Keratinocyte (primary cell): ENCODE measurements around the gene CPSF7. TPM values are rescaled to one million over a fixed set of nuclear protein-coding genes. Genes with fewer than 3 reads are reported as not detected.
A peak's percentile ranks its signal among the peaks of the same experiment; 100 is the strongest.
"Not testable (repeated sequence)": the region's sequence is repeated elsewhere in the genome, so short reads cannot be mapped to it uniquely, and the experiment has no call there.

Source experiments
- DNase-seq: peaks from one replicate; pipeline ENCODE4 v3.0.0-alpha.2; 2011; ENCODE audit warnings: low read depth, missing footprints, low spot score
- FAIRE-seq: peaks from 2 replicates; lab custom pipeline; 2011; peaks lifted over from hg19 to GRCh38; lab: Jason Lieb, UNC
- H2AFZ ChIP-seq: 2 replicates; pipeline ENCODE4 v1.6.0; 2012; ENCODE audit warnings: low read length, control low read depth, inconsistent platforms; ENCODE audit not compliant: control insufficient read depth
- H3K27ac ChIP-seq: 2 replicates; pipeline ENCODE4 v1.5.1; 2011; ENCODE audit warnings: low read length; ENCODE audit not compliant: control insufficient read depth, insufficient read depth
- H3K27me3 ChIP-seq: 3 replicates; pipeline ENCODE4 v1.6.0; 2011; ENCODE audit warnings: low read length; ENCODE audit not compliant: control insufficient read depth, insufficient read depth; ENCODE audit errors: extremely low read depth
- H3K36me3 ChIP-seq, 2 experiments: 2 replicates in 1 of 2; 3 replicates in 1 of 2; pipeline ENCODE4 v1.5.1; 2011; ENCODE audit warnings: low read length in 2 of 2, mild to moderate bottlenecking in 1 of 2; ENCODE audit not compliant: control insufficient read depth in 2 of 2, insufficient read depth in 2 of 2; ENCODE audit errors: extremely low read depth in 1 of 2
- H3K4me1 ChIP-seq: 3 replicates; pipeline ENCODE4 v1.5.1; 2011; ENCODE audit warnings: low read length; ENCODE audit not compliant: control insufficient read depth, insufficient read depth; ENCODE audit errors: extremely low read depth
- H3K4me2 ChIP-seq: 3 replicates; pipeline ENCODE4 v1.6.0; 2011; ENCODE audit warnings: low read depth, low read length; ENCODE audit not compliant: control insufficient read depth, insufficient read depth; ENCODE audit errors: extremely low read depth
- H3K4me3 ChIP-seq, 3 experiments: fragments of 200-600 bp in 1 of 3; sonication (generic) in 1 of 3; 2 replicates in 2 of 3; 3 replicates in 1 of 3; pipeline ENCODE4 v1.5.1; 2011 to 2016; ENCODE audit warnings: low read length in 3 of 3, mild to moderate bottlenecking in 3 of 3, control low read depth in 2 of 3, inconsistent platforms in 1 of 3, low read depth in 1 of 3, mixed read lengths in 1 of 3, mixed run types in 1 of 3, moderate library complexity in 1 of 3; ENCODE audit not compliant: control insufficient read depth in 2 of 3, insufficient read depth in 2 of 3; ENCODE audit errors: extremely low read depth in 1 of 3
- H3K79me2 ChIP-seq: 2 replicates; pipeline ENCODE4 v1.6.0; 2012; ENCODE audit warnings: low read length; ENCODE audit not compliant: control insufficient read depth, insufficient read depth
- H3K9ac ChIP-seq: 3 replicates; pipeline ENCODE4 v1.6.0; 2011; ENCODE audit warnings: low read length; ENCODE audit not compliant: control insufficient read depth, insufficient read depth; ENCODE audit errors: extremely low read depth
- H3K9me1 ChIP-seq: 3 replicates; pipeline ENCODE4 v1.6.0; 2011; ENCODE audit warnings: low read length; ENCODE audit not compliant: control insufficient read depth, insufficient read depth; ENCODE audit errors: extremely low read depth
- H3K9me3 ChIP-seq: 2 replicates; pipeline ENCODE4 v1.5.1; 2012; ENCODE audit warnings: low read depth, low read length; ENCODE audit not compliant: control insufficient read depth
- H4K20me1 ChIP-seq: 3 replicates; pipeline ENCODE4 v1.6.0; 2011; ENCODE audit warnings: low read length; ENCODE audit not compliant: control insufficient read depth, insufficient read depth; ENCODE audit errors: extremely low read depth
- EZH2 ChIP-seq: IDR thresholded peaks from one replicate; pipeline ENCODE4 v1.6.1; 2012; ENCODE audit warnings: inconsistent platforms, mild to moderate bottlenecking, low read length, moderate library complexity
- dilution Hi-C: fragments of 300-500 bp; cut with MboI; formaldehyde crosslinking; loops from one replicate; pipeline ENCODE4 v1.7.0; 2020; ENCODE audit warnings: low sequenced_read_pairs; ENCODE audit not compliant: extremely low pct_ligation_motif_present
- polyA plus RNA-seq, 5 experiments: library from polyadenylated mRNA; depleted of rRNA in 3 of 5; stranded (reverse) in 3 of 5; stranded (forward) in 1 of 5; unstranded in 1 of 5; fragments of >200 nt; gene quantifications; 1 replicate in 1 of 5; 2 replicates in 3 of 5; 3 replicates in 1 of 5; pipeline versions ENCODE4 v1.2.1 to v1.2.3, GENCODE V29; 2011 to 2012; ENCODE audit warnings: missing spikeins in 2 of 5, low read depth in 1 of 5, low replicate concordance in 1 of 5
- TF ChIP-seq, protein P1 (sequence below), 3 experiments: IDR thresholded peaks in 1 of 3; conservative IDR thresholded peaks in 1 of 3; optimal IDR thresholded peaks in 1 of 3; 2 replicates in 2 of 3; 3 replicates in 1 of 3; pipeline versions ENCODE3 to v1.5.1; 2011; ENCODE audit warnings: low read length in 3 of 3, mild to moderate bottlenecking in 3 of 3, moderate library complexity in 2 of 3, control low read depth in 1 of 3, inconsistent platforms in 1 of 3; ENCODE audit not compliant: insufficient read depth in 2 of 3; ENCODE audit errors: extremely low read depth in 1 of 3

Gene CPSF7
- polyA plus RNA-seq, 1 donor (not counting 4 experiments of a cell fraction or from before 2014, with no cell fraction given), result 34.5 TPM

DNA sequence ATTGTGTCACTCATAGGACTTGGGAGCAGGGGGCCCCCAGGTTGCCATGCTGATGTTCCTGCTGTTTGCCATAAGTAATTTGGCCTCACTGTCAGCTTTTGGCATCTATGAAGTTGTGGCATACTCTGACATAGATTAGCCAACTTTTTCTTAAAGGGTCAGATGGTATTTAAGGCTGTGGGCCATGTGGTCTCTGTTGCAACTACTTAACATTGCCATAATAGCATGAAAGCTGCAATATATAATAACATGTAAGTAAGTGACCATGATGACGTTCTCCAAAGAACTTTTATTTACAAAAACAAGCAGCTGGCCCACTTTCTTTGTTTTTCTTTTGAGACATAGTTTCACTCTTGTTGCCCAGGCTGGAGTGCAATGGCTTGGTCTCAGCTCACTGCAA lies 39.6 kb downstream of the CPSF7 start:
- H3K9ac ChIP-seq, result no peak overlapping the region
- DNase-seq (no peak), FAIRE-seq (no peak)
- no peaks in the 10 kb centered on the region for H3K9me3 ChIP-seq
- H3K4me2 ChIP-seq, result no peak overlapping the region
- H3K79me2 ChIP-seq, result no peaks in the 10 kb centered on the region
- no peak overlapping the region for H2AFZ ChIP-seq
- no peak for TF ChIP-seq EZH2
- TF ChIP-seq, protein P1, sequence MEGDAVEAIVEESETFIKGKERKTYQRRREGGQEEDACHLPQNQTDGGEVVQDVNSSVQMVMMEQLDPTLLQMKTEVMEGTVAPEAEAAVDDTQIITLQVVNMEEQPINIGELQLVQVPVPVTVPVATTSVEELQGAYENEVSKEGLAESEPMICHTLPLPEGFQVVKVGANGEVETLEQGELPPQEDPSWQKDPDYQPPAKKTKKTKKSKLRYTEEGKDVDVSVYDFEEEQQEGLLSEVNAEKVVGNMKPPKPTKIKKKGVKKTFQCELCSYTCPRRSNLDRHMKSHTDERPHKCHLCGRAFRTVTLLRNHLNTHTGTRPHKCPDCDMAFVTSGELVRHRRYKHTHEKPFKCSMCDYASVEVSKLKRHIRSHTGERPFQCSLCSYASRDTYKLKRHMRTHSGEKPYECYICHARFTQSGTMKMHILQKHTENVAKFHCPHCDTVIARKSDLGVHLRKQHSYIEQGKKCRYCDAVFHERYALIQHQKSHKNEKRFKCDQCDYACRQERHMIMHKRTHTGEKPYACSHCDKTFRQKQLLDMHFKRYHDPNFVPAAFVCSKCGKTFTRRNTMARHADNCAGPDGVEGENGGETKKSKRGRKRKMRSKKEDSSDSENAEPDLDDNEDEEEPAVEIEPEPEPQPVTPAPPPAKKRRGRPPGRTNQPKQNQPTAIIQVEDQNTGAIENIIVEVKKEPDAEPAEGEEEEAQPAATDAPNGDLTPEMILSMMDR (optimal IDR thresholded peaks at IDR 0.05 in 1 of 3, IDR thresholded peaks at IDR 0.05 in 1 of 3, conservative IDR thresholded peaks at IDR 0.05 in 1 of 3; ENCODE audit: extremely low read depth in 1 of 3, insufficient read depth in 2 of 3, low read length in 3 of 3), result no peak
- H3K36me3 ChIP-seq, result peaks cover 0 to 3% of the 10 kb centered on the region in 2 experiments
- H3K4me3 ChIP-seq, result no peak overlapping the region
- peaks cover 27% of the 10 kb centered on the region for H3K4me1 ChIP-seq
- H3K9me1 ChIP-seq, result no peaks in the 10 kb centered on the region
- no peaks in the 10 kb centered on the region for H3K27me3 ChIP-seq
- H3K27ac ChIP-seq, result no peak overlapping the region
- dilution Hi-C loops, result no loop called here
- H4K20me1 ChIP-seq, result no peaks in the 10 kb centered on the region

DNA sequence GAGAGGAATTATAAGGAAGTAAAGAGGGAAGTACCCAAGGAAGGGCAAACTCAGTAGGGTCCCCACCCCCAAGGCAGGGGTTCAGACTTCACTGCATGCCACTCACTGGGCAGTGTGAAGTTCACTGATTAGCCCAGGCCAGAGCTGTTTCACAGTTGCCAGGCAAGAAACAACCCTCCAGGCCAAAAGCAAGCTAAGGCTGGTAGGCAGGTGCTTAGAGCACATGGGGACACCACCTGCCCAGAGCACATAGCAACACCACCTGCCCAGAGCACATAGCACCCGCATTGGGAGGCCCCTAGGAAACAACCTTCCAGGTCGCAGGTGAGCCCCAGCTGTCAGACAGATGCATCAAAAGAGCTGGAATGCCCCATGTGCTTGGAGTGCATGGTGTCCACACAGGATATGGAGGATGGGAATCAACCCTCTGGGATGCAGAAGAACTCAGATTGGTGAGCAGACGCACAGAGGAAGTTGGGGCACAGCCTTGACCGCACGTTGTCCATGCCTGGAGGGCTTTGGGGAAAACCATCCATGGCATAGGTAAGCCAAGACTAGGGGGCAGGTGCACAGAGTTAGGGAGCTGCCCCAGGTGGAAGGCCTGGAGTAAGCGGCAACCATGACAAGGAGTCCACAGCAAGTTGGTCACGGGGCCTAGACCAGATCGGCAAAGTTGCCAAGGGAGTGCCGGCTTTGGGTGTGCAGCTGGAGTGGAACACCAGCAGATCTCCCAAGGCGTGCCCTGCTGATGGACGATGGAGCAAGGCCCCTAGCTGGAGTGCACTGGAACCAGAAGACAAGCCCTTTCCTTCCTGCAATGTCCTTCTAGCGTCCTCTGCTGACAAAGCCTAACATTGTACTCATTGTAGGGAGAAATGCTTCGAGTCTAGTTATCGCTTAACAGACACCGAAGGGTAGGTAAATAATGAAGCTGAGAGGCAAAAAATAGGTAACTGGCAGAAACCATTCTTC lies 45.2 kb downstream of the CPSF7 start:
- no peaks in the 10 kb centered on the region for H3K27me3 ChIP-seq
- H4K20me1 ChIP-seq, result no peaks in the 10 kb centered on the region
- DNase-seq (no peak), FAIRE-seq (no peak)
- no peak overlapping the region for H3K9ac ChIP-seq
- no peak overlapping the region for H3K27ac ChIP-seq
- H2AFZ ChIP-seq, result no peak overlapping the region
- TF ChIP-seq, protein P1 (optimal IDR thresholded peaks at IDR 0.05 in 1 of 3, IDR thresholded peaks at IDR 0.05 in 1 of 3, conservative IDR thresholded peaks at IDR 0.05 in 1 of 3; ENCODE audit: extremely low read depth in 1 of 3, insufficient read depth in 2 of 3, low read length in 3 of 3), result peak; percentile 40 to 67 (median 51)
- no peak for TF ChIP-seq EZH2
- no peaks in the 10 kb centered on the region for H3K36me3 ChIP-seq
- no peak overlapping the region for H3K4me3 ChIP-seq
- no peak overlapping the region for H3K4me2 ChIP-seq
- no peaks in the 10 kb centered on the region for H3K9me1 ChIP-seq
- peaks cover 2% of the 10 kb centered on the region for H3K4me1 ChIP-seq
- dilution Hi-C loops, result no loop called here
- no peaks in the 10 kb centered on the region for H3K79me2 ChIP-seq
- no peaks in the 10 kb centered on the region for H3K9me3 ChIP-seq

DNA sequence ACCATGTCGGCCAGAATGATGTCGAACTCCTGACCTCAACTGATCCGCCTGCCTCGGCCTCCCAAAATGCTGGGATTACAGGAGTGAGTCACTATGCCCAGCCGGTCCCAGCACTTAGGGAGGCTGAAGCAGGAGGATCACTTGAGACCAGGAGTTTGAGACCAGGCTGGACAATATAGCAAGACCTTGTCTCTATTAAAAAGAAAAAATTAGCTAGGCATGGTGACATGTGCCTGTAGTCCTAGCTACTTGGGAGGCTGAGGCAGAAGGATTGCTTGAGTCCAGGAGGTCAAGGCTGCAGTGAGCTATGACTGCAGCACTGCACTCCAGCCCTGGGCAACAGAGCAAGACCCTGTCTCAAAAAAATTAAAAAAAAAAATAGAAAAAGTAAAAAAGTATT lies 45.9 kb downstream of the CPSF7 start:
- DNase-seq, H3K4me3 ChIP-seq, H3K9me3 ChIP-seq, H3K4me2 ChIP-seq, H4K20me1 ChIP-seq, H3K27ac ChIP-seq, H2AFZ ChIP-seq, FAIRE-seq, H3K4me1 ChIP-seq, H3K9me1 ChIP-seq, dilution Hi-C loops, H3K9ac ChIP-seq, H3K27me3 ChIP-seq, H3K36me3 ChIP-seq, H3K79me2 ChIP-seq: not testable (repeated sequence)
